HG02970 (cell line): ENCODE data around the gene PCYT2.

Experiments used
- ATAC-seq: cut with Tn5 transposase; IDR thresholded peaks from one replicate; pipeline ENCODE4 v1.9.1; 2021; ENCODE audit warnings: mild to moderate bottlenecking, moderate library complexity, moderate number of reproducible peaks; ENCODE audit not compliant: unreplicated experiment, low FRiP score

PCYT2 gene

GRCh38 chr17:81944858-81945257, 33.7 kb upstream of the PCYT2 start:
- no peak for ATAC-seq

DNA sequence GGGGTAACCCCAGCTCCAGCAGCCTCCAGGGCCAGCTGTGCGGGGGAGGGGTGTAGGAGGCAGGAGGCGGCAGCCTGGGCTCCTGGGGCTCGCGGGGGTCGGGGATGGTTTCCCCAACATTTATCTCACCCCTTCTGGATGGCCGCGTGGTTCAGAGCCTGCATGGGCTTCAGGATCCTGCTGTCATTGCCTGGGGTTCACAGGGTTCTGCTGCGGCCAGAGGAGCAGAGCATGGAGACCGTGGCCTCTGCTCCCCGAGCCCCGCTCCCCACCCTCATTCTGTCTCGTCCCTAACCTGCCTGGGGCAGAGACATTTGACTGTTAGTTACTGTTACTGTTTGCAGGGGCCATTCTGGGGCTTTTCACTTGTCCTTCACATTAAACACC, 31.0 kb upstream of the PCYT2 start:
- no peak for ATAC-seq

DNA sequence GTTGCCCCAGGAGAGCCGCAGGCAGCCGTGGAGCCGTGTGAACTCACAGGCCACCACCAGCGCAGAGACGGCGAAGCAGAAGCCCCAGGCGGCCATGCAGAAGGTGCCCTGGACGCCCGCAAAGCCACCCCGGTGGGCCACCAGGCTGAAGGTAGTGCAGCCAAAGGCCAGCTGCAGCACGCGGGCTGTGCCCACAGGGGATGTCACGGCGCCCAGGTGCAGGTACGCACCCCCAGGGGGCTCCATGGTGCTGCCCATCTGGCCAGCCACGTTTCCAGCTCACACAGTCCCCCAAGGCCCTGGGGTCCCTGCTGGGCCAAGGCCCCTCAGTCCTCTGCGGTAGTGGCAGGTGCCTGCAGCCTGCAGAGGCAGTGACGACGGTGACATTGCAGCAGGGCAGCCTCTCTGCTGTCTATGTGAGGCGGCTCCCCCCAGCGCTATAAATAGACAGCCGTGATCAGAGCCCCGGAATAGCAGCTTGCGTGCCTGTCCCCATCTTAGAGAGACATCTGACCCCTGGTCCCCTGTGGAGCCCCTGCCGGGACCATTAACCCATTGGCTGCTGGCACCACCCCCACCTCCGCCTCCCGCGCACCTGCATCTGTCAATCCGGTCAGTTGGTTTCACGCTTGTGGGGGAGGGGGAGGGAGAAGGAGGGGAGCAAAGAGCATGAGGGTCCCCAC, 30.4 kb upstream of the PCYT2 start:
- ATAC-seq: no peak

GRCh38 chr17:81940538-81941483, 29.6 kb upstream of the PCYT2 start:
- no peak for ATAC-seq

GRCh38 chr17:81939881-81940385, 28.7 kb upstream of the PCYT2 start:
- no peak for ATAC-seq

GRCh38 chr17:81939218-81939617, 28.0 kb upstream of the PCYT2 start:
- no peak for ATAC-seq

DNA sequence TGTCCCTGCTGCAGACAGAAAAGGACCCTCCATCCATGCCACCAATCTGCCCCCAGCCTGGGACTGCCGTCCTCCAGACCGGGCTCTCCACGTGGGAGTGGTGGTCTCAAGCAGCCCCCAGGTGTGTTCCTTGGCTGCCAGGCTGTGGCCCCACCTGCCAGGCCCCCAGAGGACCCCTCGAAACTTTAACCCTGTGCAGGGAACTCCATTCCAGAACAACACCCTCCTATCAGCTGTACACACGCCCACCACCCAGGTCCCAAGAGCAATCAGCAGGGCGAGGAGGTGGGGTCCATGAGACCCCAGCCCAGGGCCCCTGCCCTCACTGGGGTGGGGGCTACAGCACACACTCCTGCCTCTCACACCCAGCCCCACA, 24.5 kb upstream of the PCYT2 start:
- ATAC-seq: no peak

- no peak for ATAC-seq
These were observed 23.9 kb upstream of the PCYT2 start for GRCh38 chr17:81934850-81935708.

DNA sequence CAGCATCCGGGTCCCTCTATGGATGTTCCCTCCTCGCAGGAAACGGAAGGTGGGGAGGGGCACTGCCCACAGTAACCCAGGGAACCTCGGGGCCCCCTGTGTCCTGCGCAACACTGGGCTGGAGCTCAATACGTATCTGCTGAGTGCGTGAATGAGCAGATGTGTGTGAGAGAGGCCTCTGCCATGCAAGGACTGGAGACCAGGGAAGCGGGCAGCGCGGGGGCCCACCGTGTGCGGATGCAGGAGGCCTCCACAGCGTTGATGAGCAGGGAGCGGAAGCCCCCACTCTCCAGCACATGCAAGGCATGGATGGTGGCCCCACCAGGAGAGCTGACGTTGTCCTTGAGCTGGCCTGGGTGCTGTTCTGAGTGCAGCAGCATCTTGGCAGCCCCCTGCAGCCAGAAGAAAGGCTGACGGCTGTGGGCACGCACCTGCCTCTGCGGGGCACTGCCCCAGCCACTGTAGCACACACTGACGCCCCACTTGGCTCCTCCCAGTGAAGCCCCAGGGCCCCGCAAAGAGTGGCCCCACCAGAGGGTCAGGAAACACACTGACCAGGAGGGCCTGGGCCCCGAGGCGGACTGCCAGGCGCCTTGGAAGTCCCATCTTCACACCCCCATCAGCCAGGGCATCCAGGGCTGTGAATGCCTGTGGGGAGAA, 23.0 kb upstream of the PCYT2 start:
- ATAC-seq: no peak

GRCh38 chr17:81933178-81933699, 22.0 kb upstream of the PCYT2 start:
- no peak for ATAC-seq

GRCh38 chr17:81932333-81932983, 21.3 kb upstream of the PCYT2 start:
- ATAC-seq: no peak

GRCh38 chr17:81931557-81932332, 20.5 kb upstream of the PCYT2 start:
- no peak for ATAC-seq

GRCh38 chr17:81931189-81931556, 20.0 kb upstream of the PCYT2 start:
- ATAC-seq: no peak

DNA sequence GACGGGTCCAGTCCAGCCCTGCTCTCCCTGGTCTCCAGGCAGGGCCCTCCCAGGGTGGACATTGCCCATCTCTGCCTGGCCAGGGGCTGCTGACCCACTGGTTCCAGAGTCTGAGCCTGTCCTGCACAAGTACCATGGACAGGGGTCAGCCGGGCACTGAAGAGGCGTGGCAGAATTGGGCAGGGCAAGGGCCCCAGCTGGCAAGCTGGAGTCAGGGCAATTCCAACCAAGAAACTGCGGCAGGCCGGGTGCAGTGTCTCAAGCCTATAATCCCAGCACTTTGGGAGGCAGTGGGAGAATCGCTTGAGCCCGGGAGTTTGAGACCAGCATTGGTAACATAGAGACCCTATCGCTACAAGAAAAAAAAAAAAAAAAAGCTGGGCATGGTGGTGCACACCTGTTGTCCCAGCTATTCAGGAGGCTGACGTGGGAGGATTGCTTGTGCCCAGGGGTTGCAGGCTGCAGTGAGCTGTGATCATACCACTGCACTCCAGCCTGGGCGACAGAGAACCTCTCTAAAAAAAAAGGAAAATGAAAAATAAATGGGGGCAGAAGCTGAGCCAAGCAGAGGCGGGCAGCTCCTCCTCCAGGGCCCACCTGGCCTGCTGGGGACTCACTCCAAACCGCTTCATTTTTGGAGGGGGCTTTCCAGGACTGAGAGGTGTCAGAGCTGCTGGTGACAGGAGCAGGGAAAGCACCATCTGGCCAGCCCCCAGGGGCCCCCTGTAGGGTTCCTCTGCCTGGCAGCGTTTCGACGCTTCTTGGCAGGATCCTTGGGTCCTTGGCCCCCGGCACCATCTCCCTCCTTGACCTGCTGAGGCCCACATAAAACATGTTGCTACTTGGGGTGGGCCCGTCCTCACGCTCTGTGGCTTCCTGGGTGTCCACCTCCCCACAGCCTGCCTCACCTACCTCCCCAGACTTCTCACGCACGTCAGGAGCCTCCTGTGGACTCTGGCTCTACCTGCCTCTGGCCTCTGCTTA, 19.2 kb upstream of the PCYT2 start:
- ATAC-seq: no peak

DNA sequence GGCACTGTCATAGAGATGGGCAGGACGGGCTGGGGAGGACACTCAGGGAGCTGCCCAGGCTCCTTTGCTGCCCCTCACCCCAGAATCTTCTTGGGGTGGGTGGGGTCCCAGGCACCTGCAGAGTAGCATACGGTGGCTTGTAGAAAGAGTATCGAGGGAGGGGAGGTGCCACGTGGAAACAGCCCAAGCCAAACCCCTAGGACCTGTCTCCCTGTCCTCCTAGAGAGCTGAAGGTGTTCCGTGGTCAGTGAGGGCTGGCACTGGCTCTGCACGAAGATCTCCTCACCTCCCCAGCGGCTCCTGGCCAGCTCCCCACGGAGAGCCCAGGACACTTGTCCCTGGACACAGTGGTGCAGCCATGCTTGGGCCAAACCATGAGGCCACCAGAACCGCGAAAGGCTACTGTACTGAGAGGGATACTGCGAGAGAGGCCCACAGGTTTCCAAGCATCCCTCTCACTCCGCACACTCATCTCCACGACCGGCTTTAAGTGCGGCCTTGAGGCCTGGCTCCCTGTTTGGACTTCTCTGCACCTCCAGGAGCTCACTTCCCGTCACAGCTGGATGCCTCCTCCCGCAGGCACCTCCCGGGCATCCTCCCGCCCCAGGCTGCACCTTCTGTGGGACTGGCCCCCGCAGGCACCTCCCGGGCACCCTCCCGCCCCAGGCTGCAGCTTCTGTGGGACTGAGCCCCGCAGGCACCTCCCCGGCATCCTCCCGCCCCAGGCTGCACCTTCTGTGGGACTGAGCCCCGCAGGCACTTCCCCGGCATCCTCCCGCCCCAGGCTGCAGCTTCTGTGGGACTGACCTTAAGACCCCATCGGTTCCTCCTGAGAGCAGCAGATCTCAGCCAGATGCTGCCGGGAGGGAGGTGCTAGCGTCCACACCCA, 18.3 kb upstream of the PCYT2 start:
- no peak for ATAC-seq

DNA sequence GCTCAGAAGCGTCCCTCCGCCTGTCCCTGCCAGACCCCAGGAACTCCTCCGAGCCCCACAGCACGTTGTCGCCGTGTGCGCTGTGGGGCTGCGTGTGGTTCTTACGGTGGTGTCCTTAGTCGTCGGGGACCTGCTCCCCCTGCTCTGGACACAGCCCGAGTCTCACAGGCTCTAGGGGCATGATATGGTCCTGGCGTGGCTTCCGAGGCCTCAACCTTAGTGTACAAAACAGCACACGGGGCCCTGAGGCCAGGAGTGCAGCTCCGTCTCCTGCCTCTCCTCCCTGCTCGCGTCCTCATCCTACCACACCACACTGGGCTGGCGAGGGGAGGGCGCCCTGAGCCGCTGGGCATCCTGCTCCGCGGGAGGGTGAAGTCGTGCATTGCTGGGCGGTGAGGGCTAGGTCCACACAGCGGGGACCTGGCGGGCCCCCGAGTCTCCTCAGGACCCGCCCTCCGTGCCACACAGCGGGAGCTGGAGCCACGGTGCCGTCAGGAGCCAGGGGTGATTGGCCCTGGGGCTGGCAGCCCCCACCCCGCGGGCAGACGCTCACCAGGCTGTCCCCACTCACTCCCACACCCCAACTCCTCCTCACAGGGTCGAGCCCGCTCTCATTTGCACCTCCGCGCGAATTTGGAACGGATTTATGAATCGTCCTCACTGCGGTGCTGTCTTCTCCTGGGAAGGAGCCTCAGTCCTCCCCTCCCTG, 17.5 kb upstream of the PCYT2 start:
- ATAC-seq: no peak
